SK-N-MC (cell line): Measurements from ENCODE around the gene ANKS1B.
A peak's percentile ranks its signal among the peaks of the same experiment; 100 is the strongest.
"Not testable (repeated sequence)": the region's sequence is repeated elsewhere in the genome, so short reads cannot be mapped to it uniquely, and the experiment has no call there.

Experiments
- DNase-seq: peaks from one replicate; pipeline ENCODE4 v3.0.0-alpha.2; 2011; ENCODE audit warnings: low read depth, low spot score
- H3K27ac ChIP-seq: fragments of 200-600 bp; sonication (generic); 2 replicates; pipeline ENCODE4 v1.5.1; 2016; ENCODE audit warnings: mixed run types
- H3K36me3 ChIP-seq: fragments of 200-600 bp; sonication (generic); 2 replicates; pipeline ENCODE4 v1.6.1; 2017; ENCODE audit warnings: antibody characterized with exemption, low read length, mixed read lengths; ENCODE audit not compliant: insufficient read depth
- H3K4me3 ChIP-seq: fragments of 200-600 bp; sonication (generic); 2 replicates; pipeline ENCODE4 v1.5.1; 2016
- H3K9ac ChIP-seq: fragments of 200-600 bp; sonication (generic); 2 replicates; pipeline ENCODE4 v1.8.0; 2017; ENCODE audit warnings: mixed run types, mixed read lengths; ENCODE audit not compliant: insufficient read length
- H3K9me3 ChIP-seq: fragments of 200-600 bp; sonication (generic); 2 replicates; pipeline ENCODE4 v1.6.1; 2017; ENCODE audit warnings: low read depth, mild to moderate bottlenecking, antibody characterized with exemption, low read length, moderate library complexity, mixed read lengths
- EZH2 ChIP-seq: fragments of 200-600 bp; sonication (generic); IDR thresholded peaks from one replicate; pipeline ENCODE4 v1.6.1; 2017; ENCODE audit warnings: antibody characterized with exemption
- FOXP2 ChIP-seq: optimal IDR thresholded peaks from 2 replicates; pipeline ENCODE3; 2011; ENCODE audit warnings: mild to moderate bottlenecking, moderate library complexity; ENCODE audit not compliant: insufficient read depth; ENCODE audit errors: extremely low read length, control extremely low read depth
- POLR2AphosphoS5 ChIP-seq: IDR thresholded peaks from 2 replicates; pipeline ENCODE4 v1.6.1; 2012; ENCODE audit warnings: mild to moderate bottlenecking, low read depth, low read length, borderline replicate concordance

The ANKS1B gene

GRCh38 chr12:99627459-99627858 lies 357.3 kb downstream of the ANKS1B start:
- Histone ChIP-seq H3K9me3 (no peaks in the 10 kb centered on the region), H3K36me3 (no peaks in the 10 kb centered on the region), H3K9ac (no peak overlapping the region), H3K27ac (no peak overlapping the region), H3K4me3 (no peak overlapping the region)
- TF ChIP-seq EZH2 (no peak), FOXP2 (no peak), POLR2AphosphoS5 (no peak)
- DNase-seq: peak; percentile 8

GRCh38 chr12:99624591-99624990 lies 360.1 kb downstream of the ANKS1B start:
- H3K36me3 ChIP-seq, H3K9me3 ChIP-seq, H3K27ac ChIP-seq, H3K9ac ChIP-seq, H3K4me3 ChIP-seq, DNase-seq: not testable (repeated sequence)

GRCh38 chr12:99620159-99620479 lies 364.6 kb downstream of the ANKS1B start:
- H3K27ac ChIP-seq: no peak overlapping the region
- H3K36me3 ChIP-seq: no peaks in the 10 kb centered on the region
- no peaks in the 10 kb centered on the region for H3K9me3 ChIP-seq
- TF ChIP-seq FOXP2: no peak
- no peak for TF ChIP-seq EZH2
- no peak for TF ChIP-seq POLR2AphosphoS5
- no peak for DNase-seq
- no peak overlapping the region for H3K4me3 ChIP-seq
- no peak overlapping the region for H3K9ac ChIP-seq

GRCh38 chr12:99619389-99620158 lies 365.2 kb downstream of the ANKS1B start:
- Histone ChIP-seq H3K9ac (no peak overlapping the region), H3K27ac (no peak overlapping the region), H3K4me3 (no peak overlapping the region), H3K9me3 (no peaks in the 10 kb centered on the region), H3K36me3 (no peaks in the 10 kb centered on the region)
- TF ChIP-seq EZH2: no peak
- no peak for TF ChIP-seq FOXP2
- no peak for TF ChIP-seq POLR2AphosphoS5
- DNase-seq: no peak

GRCh38 chr12:99618657-99619056 lies 366.1 kb downstream of the ANKS1B start:
- DNase-seq: no peak
- Histone ChIP-seq H3K9me3 (no peaks in the 10 kb centered on the region), H3K36me3 (no peaks in the 10 kb centered on the region), H3K4me3 (no peak overlapping the region), H3K9ac (no peak overlapping the region), H3K27ac (no peak overlapping the region)
- no peak for TF ChIP-seq EZH2
- no peak for TF ChIP-seq POLR2AphosphoS5
- TF ChIP-seq FOXP2: no peak

- H3K27ac ChIP-seq: no peak overlapping the region
- no peak overlapping the region for H3K4me3 ChIP-seq
- no peak for DNase-seq
- no peaks in the 10 kb centered on the region for H3K9me3 ChIP-seq
- TF ChIP-seq EZH2: no peak
- TF ChIP-seq FOXP2: no peak
- no peak for TF ChIP-seq POLR2AphosphoS5
- no peaks in the 10 kb centered on the region for H3K36me3 ChIP-seq
- H3K9ac ChIP-seq: no peak overlapping the region
Observed at GRCh38 chr12:99611599-99611998, 373.1 kb downstream of the ANKS1B start.

GRCh38 chr12:99611117-99611516 lies 373.6 kb downstream of the ANKS1B start:
- TF ChIP-seq POLR2AphosphoS5 (no peak), FOXP2 (no peak), EZH2 (no peak)
- no peak for DNase-seq
- no peaks in the 10 kb centered on the region for H3K9me3 ChIP-seq
- no peak overlapping the region for H3K27ac ChIP-seq
- H3K9ac ChIP-seq: no peak overlapping the region
- no peak overlapping the region for H3K4me3 ChIP-seq
- no peaks in the 10 kb centered on the region for H3K36me3 ChIP-seq

- no peaks in the 10 kb centered on the region for H3K36me3 ChIP-seq
- H3K9me3 ChIP-seq: no peaks in the 10 kb centered on the region
Observed at GRCh38 chr12:99609455-99610181, 375.1 kb downstream of the ANKS1B start.

GRCh38 chr12:99600388-99600787 lies 384.3 kb downstream of the ANKS1B start:
- Histone ChIP-seq H3K9ac (no peak overlapping the region), H3K36me3 (no peaks in the 10 kb centered on the region), H3K9me3 (no peaks in the 10 kb centered on the region), H3K27ac (no peak overlapping the region), H3K4me3 (no peak overlapping the region)
- TF ChIP-seq POLR2AphosphoS5: no peak
- no peak for TF ChIP-seq FOXP2
- no peak for TF ChIP-seq EZH2
- no peak for DNase-seq

More at GRCh38 chr12:99609455-99610181, 375.1 kb downstream of the ANKS1B start:
- H3K27ac ChIP-seq: no peak overlapping the region
- no peak overlapping the region for H3K4me3 ChIP-seq
- no peak overlapping the region for H3K9ac ChIP-seq
- no peak for DNase-seq
- TF ChIP-seq EZH2: no peak
- TF ChIP-seq POLR2AphosphoS5: no peak
- TF ChIP-seq FOXP2: no peak

- TF ChIP-seq FOXP2: no peak
- no peak for TF ChIP-seq EZH2
- DNase-seq: no peak
- H3K4me3 ChIP-seq: no peak overlapping the region
- H3K36me3 ChIP-seq: no peaks in the 10 kb centered on the region
- no peaks in the 10 kb centered on the region for H3K9me3 ChIP-seq
- no peak overlapping the region for H3K27ac ChIP-seq
- H3K9ac ChIP-seq: no peak overlapping the region
Observed at GRCh38 chr12:99598785-99599184, 386.0 kb downstream of the ANKS1B start.
